Activated B cell treated with CpG ODN at 0.5 μM for 24 hours (primary cell): ENCODE results near the gene JMJD7. TPM values are rescaled to one million over a fixed set of nuclear protein-coding genes. Genes with fewer than 3 reads are reported as not detected.

Experiments
- ATAC-seq: fragments of 200-7000 bp; cut with Tn5 transposase; one replicate; pipeline ENCODE4 v1.10.0; 2021; ENCODE audit warnings: low read depth, mild to moderate bottlenecking, moderate library complexity
- CTCF ChIA-PET: fragments of 350-600 bp; sonication (Branson Sonifier 250); formaldehyde crosslinking; loops from one replicate; lab custom pipeline; 2021; ENCODE audit warnings: antibody characterized with exemption; lab: Charles Lee
- POLR2A ChIA-PET: fragments of 350-600 bp; sonication (Branson Sonifier 250); formaldehyde crosslinking; loops from one replicate; lab custom pipeline; 2021; ENCODE audit warnings: antibody characterized with exemption; lab: Charles Lee
- DNase-seq: peaks from one replicate; pipeline ENCODE4 v3.0.0; 2022
- H3K27ac Mint-ChIP-seq: one replicate; pipeline ENCODE4 v1.8.0; 2020; ENCODE audit warnings: mixed read lengths
- H3K27me3 Mint-ChIP-seq: one replicate; pipeline ENCODE4 v1.8.0; 2021; ENCODE audit warnings: mixed read lengths
- H3K36me3 Mint-ChIP-seq: one replicate; pipeline ENCODE4 v1.8.0; 2021; ENCODE audit warnings: low read depth, mixed read lengths
- H3K4me1 Mint-ChIP-seq: one replicate; pipeline ENCODE4 v1.8.0; 2021; ENCODE audit warnings: mixed read lengths
- H3K4me3 Mint-ChIP-seq: one replicate; pipeline ENCODE4 v1.8.0; 2020; ENCODE audit warnings: mild to moderate bottlenecking, mixed read lengths
- H3K9me3 Mint-ChIP-seq: one replicate; pipeline ENCODE4 v1.8.0; 2020; ENCODE audit warnings: mixed read lengths
- CTCF ChIP-seq: fragments of 200-600 bp; IDR thresholded peaks from one replicate; pipeline ENCODE4 v1.8.0; 2022; ENCODE audit warnings: antibody characterized with exemption, mild to moderate bottlenecking
- intact Hi-C: fragments of 100-400 bp; cut with micrococcal nuclease; formaldehyde crosslinking; loops from one replicate; pipeline ENCODE4 v1.15.1; 2024
- total RNA-seq: library from RNA; stranded (reverse); gene quantifications from 2 replicates; pipeline ENCODE4 v1.2.3, GENCODE V29; 2022

The JMJD7 gene
- total RNA-seq, 1 donor from 2014 or later, result 16.5 TPM

- CTCF ChIA-PET, result no interaction called here
- Mint-ChIP-seq H3K4me3 (no peak overlapping the region), H3K9me3 (no peaks in the 10 kb centered on the region), H3K4me1 (peaks cover 22% of the 10 kb centered on the region), H3K36me3 (no peaks in the 10 kb centered on the region), H3K27me3 (peaks cover 19% of the 10 kb centered on the region), H3K27ac (no peak overlapping the region)
- DNase-seq (no peak), ATAC-seq (no peak)
- POLR2A ChIA-PET, result no interaction called here
- no peak for TF ChIP-seq CTCF
- intact Hi-C loops, result no loop called here
Measured at GRCh38 chr15:41879321-41879845, 51.5 kb downstream of the JMJD7 start.

- peaks cover 22% of the 10 kb centered on the region for H3K4me1 Mint-ChIP-seq
- H3K9me3 Mint-ChIP-seq, result no peaks in the 10 kb centered on the region
- H3K36me3 Mint-ChIP-seq, result no peaks in the 10 kb centered on the region
- ATAC-seq, result no peak
- POLR2A ChIA-PET, result no interaction called here
- H3K27me3 Mint-ChIP-seq, result peaks cover 17% of the 10 kb centered on the region
- intact Hi-C loops, result no loop called here
- H3K27ac Mint-ChIP-seq, result no peak overlapping the region
- CTCF ChIA-PET, result no interaction called here
- H3K4me3 Mint-ChIP-seq, result no peak overlapping the region
- DNase-seq, result no peak
- no peak for TF ChIP-seq CTCF
Measured at GRCh38 chr15:41880156-41880877, 52.4 kb downstream of the JMJD7 start.

GRCh38 chr15:41881086-41881485 is 53.2 kb downstream of the JMJD7 start:
- ChIA-PET POLR2A (interaction anchor here (0.8 kb wide), 1 partner anchor 11 kb away, joined by 3 read pairs; no protein-coding TSS in a partner anchor), CTCF (no interaction called here)
- no peak for TF ChIP-seq CTCF
- peaks cover 16% of the 10 kb centered on the region for H3K27me3 Mint-ChIP-seq
- ATAC-seq (no peak), DNase-seq (no peak)
- H3K4me3 Mint-ChIP-seq, result peak overlapping the region; percentile 20
- no peaks in the 10 kb centered on the region for H3K36me3 Mint-ChIP-seq
- H3K9me3 Mint-ChIP-seq, result no peaks in the 10 kb centered on the region
- intact Hi-C loops, result no loop called here
- no peak overlapping the region for H3K27ac Mint-ChIP-seq
- peaks cover 15% of the 10 kb centered on the region for H3K4me1 Mint-ChIP-seq

- no peak for TF ChIP-seq CTCF
- intact Hi-C loops, result no loop called here
- Mint-ChIP-seq H3K4me3 (no peak overlapping the region), H3K27me3 (peaks cover 16% of the 10 kb centered on the region), H3K4me1 (peaks cover 11% of the 10 kb centered on the region), H3K9me3 (no peaks in the 10 kb centered on the region), H3K27ac (no peak overlapping the region), H3K36me3 (no peaks in the 10 kb centered on the region)
- CTCF ChIA-PET, result no interaction called here
- DNase-seq, result no peak
- no peak for ATAC-seq
- POLR2A ChIA-PET, result interaction anchor here (0.8 kb wide), 1 partner anchor 11 kb away, joined by 3 read pairs; no protein-coding TSS in a partner anchor
Measured at GRCh38 chr15:41881550-41881919, 53.6 kb downstream of the JMJD7 start.

DNA sequence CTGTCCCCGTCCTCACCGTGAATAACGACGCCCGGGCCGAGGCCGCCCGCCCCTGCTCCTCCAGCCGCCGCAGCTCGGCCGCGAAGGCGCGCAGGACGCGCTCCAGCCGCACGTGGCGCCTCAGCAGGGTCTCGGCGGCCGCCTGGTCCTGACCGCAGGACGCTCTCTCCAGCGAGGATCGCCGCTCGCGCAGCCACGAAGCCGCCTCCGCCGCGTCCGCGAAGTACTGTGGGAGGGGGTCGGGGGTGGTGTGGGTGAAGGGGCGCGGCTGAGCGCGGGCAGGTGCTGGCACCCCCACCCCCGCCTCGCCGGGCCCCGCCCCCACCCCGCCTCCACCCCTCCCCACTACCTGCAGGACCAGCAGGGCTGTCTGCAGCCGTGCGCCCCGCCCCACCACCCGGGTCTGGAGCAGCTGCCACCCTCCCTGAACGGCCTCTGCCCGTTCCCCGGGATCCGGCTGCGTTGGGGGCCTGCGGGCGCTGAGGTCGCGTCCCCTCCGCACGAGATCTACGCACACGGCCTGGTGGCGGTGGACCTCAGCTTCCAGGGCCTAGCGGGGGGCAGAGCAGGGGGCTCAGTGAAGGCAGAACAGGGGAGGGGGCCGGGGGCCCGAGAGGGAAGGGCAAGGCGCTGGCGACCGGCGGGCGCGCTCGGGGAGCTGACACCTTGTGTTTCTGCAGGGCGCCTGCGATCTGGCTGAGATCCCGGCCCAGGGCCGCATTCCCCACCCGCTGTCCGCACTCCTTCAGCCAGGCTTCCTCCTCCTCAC is 54.2 kb downstream of the JMJD7 start:
- no peak overlapping the region for H3K4me3 Mint-ChIP-seq
- H3K4me1 Mint-ChIP-seq, result peaks cover 11% of the 10 kb centered on the region
- no peak for DNase-seq
- H3K27ac Mint-ChIP-seq, result no peak overlapping the region
- POLR2A ChIA-PET, result interaction anchor here (0.8 kb wide), 1 partner anchor 10 kb away, joined by 3 read pairs; no protein-coding TSS in a partner anchor
- no peak for ATAC-seq
- CTCF ChIA-PET, result interaction anchor here (0.5 kb wide), 1 partner anchor 172 kb away, joined by 3 read pairs; no protein-coding TSS in a partner anchor
- no peaks in the 10 kb centered on the region for H3K9me3 Mint-ChIP-seq
- intact Hi-C loops, result no loop called here
- peaks cover 16% of the 10 kb centered on the region for H3K27me3 Mint-ChIP-seq
- no peak for TF ChIP-seq CTCF
- no peaks in the 10 kb centered on the region for H3K36me3 Mint-ChIP-seq
